ENCODE measurements around the gene DNAJB14. TPM values are rescaled to one million over a fixed set of nuclear protein-coding genes. Genes with fewer than 3 reads are reported as not detected.

The DNAJB14 gene
- total and polyA plus RNA-seq, 2 of the 4 experiments (the other 2 are of a cell fraction) = 12.9 to 15.6 TPM

DNA sequence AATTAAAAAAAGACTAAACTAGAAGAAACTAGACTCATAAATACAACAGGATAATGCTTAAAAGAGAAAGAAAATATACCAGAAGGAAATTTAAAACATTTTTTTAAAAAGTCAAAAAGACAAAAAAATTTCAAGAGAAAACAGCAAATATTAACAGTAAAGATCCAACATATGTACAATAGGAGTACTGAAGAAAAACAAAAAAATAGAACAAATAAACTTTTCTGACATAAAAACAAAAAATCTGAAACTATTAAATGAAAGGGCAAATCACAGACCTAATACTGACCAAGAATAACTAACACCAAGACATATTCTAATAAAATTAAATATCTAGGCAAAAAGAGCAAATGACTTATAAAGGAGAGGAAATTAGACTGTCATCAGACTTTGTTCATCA, 11.5 kb downstream of the DNAJB14 start:
- TF ChIP-seq, protein P1, sequence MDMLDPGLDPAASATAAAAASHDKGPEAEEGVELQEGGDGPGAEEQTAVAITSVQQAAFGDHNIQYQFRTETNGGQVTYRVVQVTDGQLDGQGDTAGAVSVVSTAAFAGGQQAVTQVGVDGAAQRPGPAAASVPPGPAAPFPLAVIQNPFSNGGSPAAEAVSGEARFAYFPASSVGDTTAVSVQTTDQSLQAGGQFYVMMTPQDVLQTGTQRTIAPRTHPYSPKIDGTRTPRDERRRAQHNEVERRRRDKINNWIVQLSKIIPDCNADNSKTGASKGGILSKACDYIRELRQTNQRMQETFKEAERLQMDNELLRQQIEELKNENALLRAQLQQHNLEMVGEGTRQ (IDR thresholded peaks at IDR 0.05; ENCODE audit: low read depth, low read length) = no peak
- TF ChIP-seq MXI1 (IDR thresholded peaks at IDR 0.05; ENCODE audit: borderline replicate concordance, low read depth, low read length) (no peak), SMC3 (IDR thresholded peaks at IDR 0.05; ENCODE audit: low read depth, low read length) (no peak), BHLHE40 (IDR thresholded peaks at IDR 0.05; ENCODE audit: low read depth, low read length) (no peak), CEBPB (IDR thresholded peaks at IDR 0.05; ENCODE audit: low read depth, low read length) (no peak), MAZ (IDR thresholded peaks at IDR 0.05; ENCODE audit: borderline replicate concordance, low read depth, low read length) (no peak), RCOR1 (IDR thresholded peaks at IDR 0.05; ENCODE audit: insufficient replicate concordance, low read length) (no peak), FOS (IDR thresholded peaks at IDR 0.05; ENCODE audit: low read depth, low read length) (no peak), ELK1 (IDR thresholded peaks at IDR 0.05; ENCODE audit: borderline replicate concordance, low read depth, low read length) (no peak), CHD1 (IDR thresholded peaks at IDR 0.05; ENCODE audit: low read depth, low read length) (no peak), POLR2A (IDR thresholded peaks at IDR 0.05; ENCODE audit: low read depth, low read length) (no peak), RAD21 (IDR thresholded peaks at IDR 0.05; ENCODE audit: low read length) (no peak), RFX5 (IDR thresholded peaks at IDR 0.05; ENCODE audit: low read depth, low read length) (no peak), NFE2L2 (IDR thresholded peaks at IDR 0.05; ENCODE audit: low read depth, low read length) (no peak), MAFK (IDR thresholded peaks at IDR 0.05; ENCODE audit: low read depth, low read length) (no peak)
- TF ChIP-seq, protein P2, sequence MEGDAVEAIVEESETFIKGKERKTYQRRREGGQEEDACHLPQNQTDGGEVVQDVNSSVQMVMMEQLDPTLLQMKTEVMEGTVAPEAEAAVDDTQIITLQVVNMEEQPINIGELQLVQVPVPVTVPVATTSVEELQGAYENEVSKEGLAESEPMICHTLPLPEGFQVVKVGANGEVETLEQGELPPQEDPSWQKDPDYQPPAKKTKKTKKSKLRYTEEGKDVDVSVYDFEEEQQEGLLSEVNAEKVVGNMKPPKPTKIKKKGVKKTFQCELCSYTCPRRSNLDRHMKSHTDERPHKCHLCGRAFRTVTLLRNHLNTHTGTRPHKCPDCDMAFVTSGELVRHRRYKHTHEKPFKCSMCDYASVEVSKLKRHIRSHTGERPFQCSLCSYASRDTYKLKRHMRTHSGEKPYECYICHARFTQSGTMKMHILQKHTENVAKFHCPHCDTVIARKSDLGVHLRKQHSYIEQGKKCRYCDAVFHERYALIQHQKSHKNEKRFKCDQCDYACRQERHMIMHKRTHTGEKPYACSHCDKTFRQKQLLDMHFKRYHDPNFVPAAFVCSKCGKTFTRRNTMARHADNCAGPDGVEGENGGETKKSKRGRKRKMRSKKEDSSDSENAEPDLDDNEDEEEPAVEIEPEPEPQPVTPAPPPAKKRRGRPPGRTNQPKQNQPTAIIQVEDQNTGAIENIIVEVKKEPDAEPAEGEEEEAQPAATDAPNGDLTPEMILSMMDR (conservative IDR thresholded peaks at IDR 0.05; ENCODE audit: low read depth, low read length) = no peak
- no peak overlapping the region for H4K91ac ChIP-seq (ENCODE audit: insufficient read depth, low read depth, low read length)

More for the DNA sequence above, 11.5 kb downstream of the DNAJB14 start:
- Histone ChIP-seq H3K9ac (ENCODE audit: low read depth, low read length) (no peak overlapping the region), H2BK20ac (ENCODE audit: low read depth, low read length) (no peak overlapping the region), H3K56ac (ENCODE audit: extremely low read depth, insufficient read depth, low read length) (no peak overlapping the region), H3K4ac (ENCODE audit: low read depth, low read length) (no peak overlapping the region), H2BK5ac (ENCODE audit: low read depth, low read length, poor library complexity, severe bottlenecking) (no peak overlapping the region), H3K4me3 (ENCODE audit: insufficient read depth, low read depth, low read length) (no peak overlapping the region), H4K5ac (ENCODE audit: low read depth, low read length) (no peak overlapping the region), H3K9me3 (ENCODE audit: control insufficient read depth, insufficient read depth, low read length) (peaks cover 12% of the 10 kb centered on the region), H3K79me1 (ENCODE audit: low read depth in 1 of 2, low read length in 2 of 2) (peaks cover 11 to 25% of the 10 kb centered on the region in 2 experiments), H2AK5ac (ENCODE audit: low read depth, low read length) (no peak overlapping the region), H3K18ac (ENCODE audit: low read depth, low read length) (no peak overlapping the region), H3K27ac (ENCODE audit: insufficient read depth, low read length) (no peak overlapping the region), H2AK9ac (replicated peaks; ENCODE audit: low read depth, low read length, poor library complexity) (no peak overlapping the region), H3K14ac (replicated peaks; ENCODE audit: low read depth, low read length) (no peak overlapping the region), H4K20me1 (ENCODE audit: insufficient read depth, low read length) (peaks cover 17% of the 10 kb centered on the region), H3K4me1 (ENCODE audit: control insufficient read depth, insufficient read depth, low read length) (no peaks in the 10 kb centered on the region), H2BK120ac (ENCODE audit: low read depth, low read length) (no peak overlapping the region), H3K9me1 (ENCODE audit: insufficient read depth, low read length) (peaks cover 2% of the 10 kb centered on the region; the same call in 1 of the 2 replicates), H2AFZ (replicated peaks; ENCODE audit: low read length, poor library complexity) (no peak overlapping the region), H3K23ac (ENCODE audit: low read depth, low read length) (no peak overlapping the region), H3K4me2 (ENCODE audit: low read depth, low read length) (no peak overlapping the region), H3K36me3 (ENCODE audit: control insufficient read depth, insufficient read depth, low read length) (peaks cover 11% of the 10 kb centered on the region), H4K8ac (ENCODE audit: low read depth in 2 of 2, low read length in 2 of 2) (no peak overlapping the region), H2BK15ac (ENCODE audit: low read depth, low read length) (no peak overlapping the region), H3K27me3 (ENCODE audit: control insufficient read depth, insufficient read depth, low read length) (no peaks in the 10 kb centered on the region)
- in situ Hi-C loops (cut with MboI; ENCODE audit: low sequenced_read_pairs) (no loop called here), dilution Hi-C loops (cut with HindIII; ENCODE audit: low sequenced_read_pairs, unreplicated experiment) (no loop called here), intact Hi-C loops (cut with micrococcal nuclease) (no loop called here)
- no TSS peak for BruUV-seq (replicated peaks)
- DNase-seq (peak; percentile 19), ATAC-seq (ENCODE audit: low read depth) (no peak)
- CTCF ChIA-PET = no interaction called here
- POLR2A ChIA-PET (ENCODE audit: unreplicated experiment) = no interaction called here
